Gastrocnemius medialis (tissue), 4 donors: ENCODE measurements around the gene DTD1. TPM values are rescaled to one million over a fixed set of nuclear protein-coding genes. Genes with fewer than 3 reads are reported as not detected.

Source experiments
- ATAC-seq, 2 donors: fragments of 150-250 bp; one replicate each; pipeline ENCODE4 v1.9.1; 2016
- DNase-seq, 2 donors: peaks; one replicate each; pipeline ENCODE4 v3.0.0-alpha.2; 2019
- H3K27ac ChIP-seq, 4 donors: fragments of 200-600 bp; sonication (generic); 1 replicate in 1 of 4; 2 replicates in 3 of 4; pipeline ENCODE4 v1.5.1; 2016 to 2018; ENCODE audit warnings: mild to moderate bottlenecking in 2 of 4, moderate library complexity in 1 of 4
- H3K27me3 ChIP-seq, 3 donors: fragments of 200-600 bp; sonication (generic) in 2 of 3; 1 replicate in 1 of 3; 2 replicates in 2 of 3; pipeline versions ENCODE4 v1.5.1 to v1.6.0; 2016 to 2019; ENCODE audit warnings: mild to moderate bottlenecking in 1 of 3, moderate library complexity in 1 of 3
- H3K36me3 ChIP-seq, 2 donors: fragments of 200-600 bp; sonication (generic) in 1 of 2; one replicate each; pipeline ENCODE4 v1.5.1; 2017 to 2018
- H3K4me1 ChIP-seq, 2 donors: fragments of 200-600 bp; sonication (generic) in 1 of 2; one replicate each; pipeline ENCODE4 v1.5.1; 2016 to 2017; ENCODE audit warnings: mild to moderate bottlenecking in 2 of 2
- H3K4me3 ChIP-seq, 4 donors: fragments of 200-600 bp; sonication (generic) in 3 of 4; 1 replicate in 1 of 4; 2 replicates in 3 of 4; pipeline ENCODE4 v1.5.1; 2016 to 2019; ENCODE audit warnings: mild to moderate bottlenecking in 2 of 4
- H3K9me3 ChIP-seq, 3 donors: fragments of 200-600 bp; sonication (generic) in 2 of 3; 1 replicate in 1 of 3; 2 replicates in 2 of 3; pipeline ENCODE4 v1.5.1; 2016 to 2019
- CTCF ChIP-seq, 5 experiments: fragments of 450-650 bp in 3 of 5; fragments of 200-600 bp in 2 of 5; sonication (generic) in 2 of 5; IDR thresholded peaks in 4 of 5; conservative IDR thresholded peaks in 1 of 5; 1 replicate in 4 of 5; 2 replicates in 1 of 5; pipeline ENCODE4 v1.5.1; 2016 to 2019; ENCODE audit warnings: antibody characterized with exemption in 5 of 5, mild to moderate bottlenecking in 3 of 5, moderate library complexity in 3 of 5
- POLR2A ChIP-seq, 2 donors: fragments of 450-650 bp; IDR thresholded peaks; one replicate each; pipeline ENCODE4 v1.6.1; 2017; ENCODE audit warnings: antibody characterized with exemption in 2 of 2, mild to moderate bottlenecking in 2 of 2, moderate library complexity in 2 of 2
- in situ Hi-C, 4 donors: fragments of 200-750 bp; cut with MboI; loops; one replicate each; pipeline versions ENCODE4 v1.15.0 to v1.8.0; 2017; ENCODE audit warnings: low sequenced_read_pairs in 4 of 4
- intact Hi-C: fragments of 100-400 bp; cut with DNase I; formaldehyde crosslinking; loops from one replicate; pipeline ENCODE4 v1.15.1; 2023; ENCODE audit warnings: low total_unique reads
- total RNA-seq, 4 donors: library from RNA; depleted of rRNA; stranded (reverse); fragments of >200 nt; gene quantifications; one replicate each; pipeline versions ENCODE4 v1.1.0 to v1.2.3, GENCODE V29; 2016

The DTD1 gene
- total RNA-seq, 4 donors from 2014 or later: 18.0 to 33.0 (median 26.5) TPM

- TF ChIP-seq CTCF (IDR thresholded peaks at IDR 0.05 in 4 of 5, conservative IDR thresholded peaks at IDR 0.05 in 1 of 5) (no peak), POLR2A (IDR thresholded peaks at IDR 0.05) (no peak)
- in situ Hi-C loops (no loop called here), intact Hi-C loops (no loop called here)
- Histone ChIP-seq H3K27ac (no peak overlapping the region), H3K36me3 (no peaks in the 10 kb centered on the region), H3K4me3 (no peak overlapping the region), H3K9me3 (no peaks in the 10 kb centered on the region), H3K27me3 (no peaks in the 10 kb centered on the region), H3K4me1 (peaks cover 0 to 3% of the 10 kb centered on the region in 2 donors)
- no peak for ATAC-seq
- DNase-seq: no peak
These were observed 117.6 kb downstream of the DTD1 start for GRCh38 chr20:18705490-18705889.

- TF ChIP-seq POLR2A (IDR thresholded peaks at IDR 0.05) (no peak), CTCF (IDR thresholded peaks at IDR 0.05 in 4 of 5, conservative IDR thresholded peaks at IDR 0.05 in 1 of 5) (no peak)
- DNase-seq: no peak
- peaks cover 0 to 3% of the 10 kb centered on the region in 2 donors for H3K4me1 ChIP-seq
- no peak for ATAC-seq
- H3K27ac ChIP-seq: no peak overlapping the region
- no peaks in the 10 kb centered on the region for H3K27me3 ChIP-seq
- H3K36me3 ChIP-seq: no peaks in the 10 kb centered on the region
- in situ Hi-C loops: no loop called here
- intact Hi-C loops: no loop called here
- no peaks in the 10 kb centered on the region for H3K9me3 ChIP-seq
- H3K4me3 ChIP-seq: no peak overlapping the region
These were observed 118.1 kb downstream of the DTD1 start for GRCh38 chr20:18705910-18706309.

GRCh38 chr20:18712131-18712530 lies 124.3 kb downstream of the DTD1 start:
- no peak for DNase-seq
- intact Hi-C loops (no loop called here), in situ Hi-C loops (no loop called here)

GRCh38 chr20:18712882-18713281 lies 125.0 kb downstream of the DTD1 start:
- TF ChIP-seq CTCF (IDR thresholded peaks at IDR 0.05 in 4 of 5, conservative IDR thresholded peaks at IDR 0.05 in 1 of 5) (no peak), POLR2A (IDR thresholded peaks at IDR 0.05) (no peak)
- no peaks in the 10 kb centered on the region for H3K27me3 ChIP-seq
- DNase-seq (no peak), ATAC-seq (no peak)
- H3K4me3 ChIP-seq: no peak overlapping the region
- no peaks in the 10 kb centered on the region for H3K4me1 ChIP-seq
- no peaks in the 10 kb centered on the region for H3K9me3 ChIP-seq
- in situ Hi-C loops (no loop called here), intact Hi-C loops (no loop called here)
- H3K27ac ChIP-seq: no peak overlapping the region
- no peaks in the 10 kb centered on the region for H3K36me3 ChIP-seq

More at GRCh38 chr20:18712131-18712530, 124.3 kb downstream of the DTD1 start:
- H3K36me3 ChIP-seq: no peaks in the 10 kb centered on the region
- H3K4me1 ChIP-seq: no peaks in the 10 kb centered on the region
- H3K9me3 ChIP-seq: no peaks in the 10 kb centered on the region
- H3K4me3 ChIP-seq: no peak overlapping the region
- no peak for ATAC-seq
- no peak for TF ChIP-seq POLR2A (IDR thresholded peaks at IDR 0.05)
- TF ChIP-seq CTCF (IDR thresholded peaks at IDR 0.05 in 4 of 5, conservative IDR thresholded peaks at IDR 0.05 in 1 of 5): no peak
- no peaks in the 10 kb centered on the region for H3K27me3 ChIP-seq
- no peak overlapping the region for H3K27ac ChIP-seq

- no peaks in the 10 kb centered on the region for H3K9me3 ChIP-seq
- no peak overlapping the region for H3K4me3 ChIP-seq
- H3K36me3 ChIP-seq: no peaks in the 10 kb centered on the region
- in situ Hi-C loops: no loop called here
- H3K4me1 ChIP-seq: no peaks in the 10 kb centered on the region
- ATAC-seq (no peak), DNase-seq (no peak)
- intact Hi-C loops: no loop called here
- TF ChIP-seq POLR2A (IDR thresholded peaks at IDR 0.05) (no peak), CTCF (IDR thresholded peaks at IDR 0.05 in 4 of 5, conservative IDR thresholded peaks at IDR 0.05 in 1 of 5) (no peak)
- H3K27ac ChIP-seq: no peak overlapping the region
- no peaks in the 10 kb centered on the region for H3K27me3 ChIP-seq
These were observed 127.7 kb downstream of the DTD1 start for GRCh38 chr20:18715564-18715963.
